ENCODE measurements around the gene SUPT4H1.

GRCh38 chr17:58365185-58365979, 13.4 kb upstream of the SUPT4H1 start:
- TF ChIP-seq CTCF (IDR thresholded peaks at IDR 0.05) = no peak
- TF ChIP-seq POLR2A (IDR thresholded peaks at IDR 0.05) = no peak

All from thyroid gland (tissue), 4 donors.